ENCODE data around the gene RAD51B.

The RAD51B gene

GRCh38 chr14:68306934-68307789 is 487.6 kb downstream of the RAD51B start:
- DNase-seq (ENCODE audit: low read depth) = no peak

GRCh38 chr14:68307790-68308168 is 488.2 kb downstream of the RAD51B start:
- no peak for DNase-seq (ENCODE audit: low read depth)

GRCh38 chr14:68308726-68309520 is 489.3 kb downstream of the RAD51B start:
- no peak for DNase-seq (ENCODE audit: low read depth)

GRCh38 chr14:68309616-68310015 is 490.0 kb downstream of the RAD51B start:
- DNase-seq (ENCODE audit: low read depth) = no peak

GRCh38 chr14:68312300-68312699 is 492.7 kb downstream of the RAD51B start:
- no peak for DNase-seq (ENCODE audit: low read depth)

GRCh38 chr14:68312884-68313610 is 493.5 kb downstream of the RAD51B start:
- DNase-seq (ENCODE audit: low read depth) = no peak

- no peak for DNase-seq (ENCODE audit: low read depth)
Measured at GRCh38 chr14:68314642-68315041, 495.1 kb downstream of the RAD51B start.

- DNase-seq (ENCODE audit: low read depth) = no peak
Measured at GRCh38 chr14:68315081-68315480, 495.5 kb downstream of the RAD51B start.

- no peak for DNase-seq (ENCODE audit: low read depth)
Measured at GRCh38 chr14:68316078-68316868, 496.7 kb downstream of the RAD51B start.

GRCh38 chr14:68317239-68317638 is 497.7 kb downstream of the RAD51B start:
- no peak for DNase-seq (ENCODE audit: low read depth)

GRCh38 chr14:68318828-68319227 is 499.2 kb downstream of the RAD51B start:
- no peak for DNase-seq (ENCODE audit: low read depth)

GRCh38 chr14:68320495-68320894 is 500.9 kb downstream of the RAD51B start:
- no peak for DNase-seq (ENCODE audit: low read depth)

- DNase-seq (ENCODE audit: low read depth) = no peak
Measured at GRCh38 chr14:68322940-68323620, 503.5 kb downstream of the RAD51B start.

GRCh38 chr14:68325267-68325807 is 505.8 kb downstream of the RAD51B start:
- no peak for DNase-seq (ENCODE audit: low read depth)

- no peak for DNase-seq (ENCODE audit: low read depth)
Measured at GRCh38 chr14:68327231-68327630, 507.7 kb downstream of the RAD51B start.

GRCh38 chr14:68328509-68328908 is 508.9 kb downstream of the RAD51B start:
- no peak for DNase-seq (ENCODE audit: low read depth)

- DNase-seq (ENCODE audit: low read depth) = no peak
Measured at GRCh38 chr14:68331426-68331825, 511.8 kb downstream of the RAD51B start.

GRCh38 chr14:68331991-68332390 is 512.4 kb downstream of the RAD51B start:
- DNase-seq (ENCODE audit: low read depth) = no peak

- no peak for DNase-seq (ENCODE audit: low read depth)
Measured at GRCh38 chr14:68333262-68333661, 513.7 kb downstream of the RAD51B start.

GRCh38 chr14:68335312-68335711 is 515.7 kb downstream of the RAD51B start:
- no peak for DNase-seq (ENCODE audit: low read depth)

GRCh38 chr14:68336165-68336564 is 516.6 kb downstream of the RAD51B start:
- no peak for DNase-seq (ENCODE audit: low read depth)
